ENCODE data around the gene FCGR3A. TPM values are rescaled to one million over a fixed set of nuclear protein-coding genes. Genes with fewer than 3 reads are reported as not detected.
A peak's percentile ranks its signal among the peaks of the same experiment; 100 is the strongest.
"Not testable (repeated sequence)": the region's sequence is repeated elsewhere in the genome, so short reads cannot be mapped to it uniquely, and the experiment has no call there.

The FCGR3A gene
- not detected in 2 replicates for total RNA-seq (2014; rRNA removed; shearing (Covaris generic); ENCODE audit: low replicate concordance)

DNA sequence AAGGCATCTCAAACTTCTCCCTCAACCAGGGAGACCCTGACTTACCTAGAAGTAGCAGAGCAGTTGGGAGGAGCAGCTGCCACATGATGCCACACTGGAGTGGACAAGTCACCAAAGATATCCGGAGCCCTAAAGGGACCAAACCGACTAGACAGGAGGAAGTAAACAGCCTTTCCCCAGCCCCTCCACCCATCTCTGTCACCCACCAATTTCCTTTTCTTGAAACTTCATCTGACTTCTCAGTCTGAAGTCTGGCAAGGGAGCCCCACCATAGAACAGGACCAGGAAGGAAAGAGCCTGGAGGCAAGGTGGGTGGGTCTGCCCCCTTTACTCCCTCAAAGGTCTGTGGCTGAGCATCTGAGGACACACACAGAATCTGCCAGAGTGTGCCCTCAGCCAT lies at the start of gene FCGR3A:
TSS of gene FCGR3A (minus strand) at position 167 of the 400 bp plus-strand sequence. CDS start at position 85, 82 bp downstream.
- Histone ChIP-seq H3K27ac (ENCODE audit: low read length) (no peak within 1 kb of the TSS), H3K27me3 (ENCODE audit: low read length) (no peaks in the 10 kb centered on the region), H3K9me2 (replicated peaks; ENCODE audit: insufficient read depth, low read length) (no peaks in the 10 kb centered on the region), H3K9ac (ENCODE audit: low read length) (no peak within 1 kb of the TSS), H3K36me3 (ENCODE audit: insufficient read depth, low read length) (no peaks in the 10 kb centered on the region), H3K4me3 (ENCODE audit: low read length) (no peak within 1 kb of the TSS), H4K20me1 (ENCODE audit: insufficient read depth, low read depth, low read length) (no peaks in the 10 kb centered on the region), H3K4me2 (ENCODE audit: low read depth, low read length, poor library complexity, severe bottlenecking) (no peak within 1 kb of the TSS), H2AFZ (ENCODE audit: low read length) (no peak within 1 kb of the TSS), H3K4me1 (ENCODE audit: low read length) (no peaks in the 10 kb centered on the region), H3K79me2 (ENCODE audit: low read length) (no peaks in the 10 kb centered on the region), H3K9me3 (ENCODE audit: low read length) (no peaks in the 10 kb centered on the region)
- no peak for DNase-seq

DNA sequence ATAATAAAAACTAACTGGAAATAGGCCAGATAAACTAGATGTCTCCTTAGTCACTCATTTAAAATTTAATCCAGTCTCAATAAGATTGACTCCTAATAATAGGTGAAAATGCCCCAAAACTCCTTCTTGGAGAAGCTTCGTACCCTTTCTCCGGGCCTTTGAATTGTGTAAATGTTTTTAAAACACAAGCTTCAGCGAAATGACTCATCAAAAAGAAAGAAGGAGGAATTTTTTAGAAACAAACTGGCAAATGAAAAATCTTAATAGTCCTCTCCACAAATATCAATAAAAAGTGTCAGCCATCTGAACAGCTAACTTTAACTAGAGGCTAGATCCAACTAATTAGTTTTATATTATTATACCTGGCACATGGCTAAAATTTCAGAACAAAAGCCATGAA lies 47.5 kb upstream of the FCGR3A start:
- H2AFZ ChIP-seq (ENCODE audit: low read length); H3K9ac ChIP-seq (ENCODE audit: low read length); H3K4me2 ChIP-seq (ENCODE audit: low read depth, low read length, poor library complexity, severe bottlenecking); DNase-seq; H3K36me3 ChIP-seq (ENCODE audit: insufficient read depth, low read length); H3K9me2 ChIP-seq (replicated peaks; ENCODE audit: insufficient read depth, low read length); H3K79me2 ChIP-seq (ENCODE audit: low read length); H3K27ac ChIP-seq (ENCODE audit: low read length); H3K27me3 ChIP-seq (ENCODE audit: low read length); H4K20me1 ChIP-seq (ENCODE audit: insufficient read depth, low read depth, low read length); H3K9me3 ChIP-seq (ENCODE audit: low read length); H3K4me1 ChIP-seq (ENCODE audit: low read length); H3K4me3 ChIP-seq (ENCODE audit: low read length): not testable (repeated sequence)

GRCh38 chr1:161595583-161595982 lies 46.0 kb upstream of the FCGR3A start:
- H3K4me2 ChIP-seq (ENCODE audit: low read depth, low read length, poor library complexity, severe bottlenecking); H3K27ac ChIP-seq (ENCODE audit: low read length); H3K27me3 ChIP-seq (ENCODE audit: low read length); H2AFZ ChIP-seq (ENCODE audit: low read length); H4K20me1 ChIP-seq (ENCODE audit: insufficient read depth, low read depth, low read length); H3K4me3 ChIP-seq (ENCODE audit: low read length); H3K9me3 ChIP-seq (ENCODE audit: low read length); H3K4me1 ChIP-seq (ENCODE audit: low read length); H3K9me2 ChIP-seq (replicated peaks; ENCODE audit: insufficient read depth, low read length); H3K9ac ChIP-seq (ENCODE audit: low read length); H3K36me3 ChIP-seq (ENCODE audit: insufficient read depth, low read length); H3K79me2 ChIP-seq (ENCODE audit: low read length); DNase-seq: not testable (repeated sequence)

GRCh38 chr1:161595173-161595572 lies 45.6 kb upstream of the FCGR3A start:
- H2AFZ ChIP-seq (ENCODE audit: low read length); H3K4me2 ChIP-seq (ENCODE audit: low read depth, low read length, poor library complexity, severe bottlenecking): not testable (repeated sequence)

DNA sequence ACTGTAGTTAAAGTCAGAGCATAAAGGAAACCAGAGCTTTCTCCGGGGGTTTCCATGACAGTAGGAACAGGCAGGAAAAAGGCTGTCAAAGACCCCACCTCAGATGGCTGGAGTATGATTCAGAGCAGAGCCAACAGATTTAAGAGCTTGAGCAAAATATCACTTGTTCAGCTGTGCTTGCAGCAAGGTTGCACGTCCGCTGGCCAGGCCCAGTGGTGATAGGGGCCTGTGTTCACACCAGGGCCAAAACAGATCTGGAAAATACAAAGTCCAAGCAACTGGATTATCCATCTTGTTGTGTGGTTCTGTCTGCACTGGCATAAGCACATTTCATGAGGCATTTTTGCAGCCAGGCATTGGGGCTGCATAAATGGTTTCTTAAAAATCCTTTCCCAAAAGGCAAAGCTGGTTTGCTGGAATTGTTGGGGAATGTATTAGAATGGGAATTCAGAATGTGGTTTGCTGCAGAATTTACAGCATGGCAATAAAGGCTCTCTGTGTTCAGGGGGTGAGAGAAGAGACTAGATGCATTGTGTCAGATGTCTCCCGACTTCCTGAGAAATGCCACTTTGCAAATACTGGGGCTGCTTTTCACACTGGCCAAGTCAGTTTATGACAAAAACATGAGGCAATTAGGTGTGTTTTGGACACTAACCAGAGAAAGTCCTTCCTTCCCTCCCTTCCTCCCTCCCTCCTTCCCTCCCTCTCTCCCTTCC lies 44.8 kb upstream of the FCGR3A start:
- H3K27me3 ChIP-seq (ENCODE audit: low read length); H3K27ac ChIP-seq (ENCODE audit: low read length); H3K4me3 ChIP-seq (ENCODE audit: low read length); H3K36me3 ChIP-seq (ENCODE audit: insufficient read depth, low read length); H2AFZ ChIP-seq (ENCODE audit: low read length); H4K20me1 ChIP-seq (ENCODE audit: insufficient read depth, low read depth, low read length); H3K9me2 ChIP-seq (replicated peaks; ENCODE audit: insufficient read depth, low read length); H3K4me1 ChIP-seq (ENCODE audit: low read length); H3K79me2 ChIP-seq (ENCODE audit: low read length); H3K4me2 ChIP-seq (ENCODE audit: low read depth, low read length, poor library complexity, severe bottlenecking); H3K9me3 ChIP-seq (ENCODE audit: low read length); H3K9ac ChIP-seq (ENCODE audit: low read length): not testable (repeated sequence)
- peak; percentile 20 for DNase-seq

More at GRCh38 chr1:161595173-161595572, 45.6 kb upstream of the FCGR3A start:
- DNase-seq; H3K9me2 ChIP-seq (replicated peaks; ENCODE audit: insufficient read depth, low read length); H3K4me3 ChIP-seq (ENCODE audit: low read length); H3K9ac ChIP-seq (ENCODE audit: low read length); H3K4me1 ChIP-seq (ENCODE audit: low read length); H3K79me2 ChIP-seq (ENCODE audit: low read length); H3K36me3 ChIP-seq (ENCODE audit: insufficient read depth, low read length); H4K20me1 ChIP-seq (ENCODE audit: insufficient read depth, low read depth, low read length); H3K27ac ChIP-seq (ENCODE audit: low read length); H3K9me3 ChIP-seq (ENCODE audit: low read length); H3K27me3 ChIP-seq (ENCODE audit: low read length): not testable (repeated sequence)

DNA sequence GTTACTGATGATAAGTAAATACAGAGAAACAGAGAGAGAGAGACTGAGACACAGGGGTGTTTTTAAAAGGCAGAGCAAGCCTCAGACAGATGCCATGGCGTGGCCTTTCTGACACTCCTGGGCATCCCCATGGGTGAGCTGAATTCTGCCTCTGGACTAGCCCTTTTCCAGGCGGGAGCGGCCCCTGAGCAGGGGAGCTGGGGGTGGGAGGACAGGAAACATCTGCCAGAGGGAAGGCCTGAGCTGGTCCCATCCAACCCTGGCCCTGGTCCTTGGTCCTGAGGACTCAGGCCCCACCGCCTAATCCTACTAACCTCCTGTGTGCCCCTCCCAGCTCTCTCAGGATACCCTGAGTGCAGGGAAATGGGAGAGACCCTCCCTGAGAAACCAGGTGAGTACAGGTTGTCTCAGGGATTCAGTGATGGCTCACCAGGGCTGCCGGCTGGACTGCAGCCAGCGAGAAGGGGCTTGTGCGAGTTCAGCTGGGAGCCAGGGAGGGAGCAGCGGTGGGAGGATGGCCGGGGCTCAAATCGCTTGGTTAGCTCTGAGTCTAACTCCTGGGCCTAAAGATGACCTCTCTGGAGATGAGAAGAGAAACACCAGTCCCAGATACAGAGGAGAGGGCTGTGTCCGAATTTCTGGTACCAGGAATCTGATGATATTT lies 43.6 kb upstream of the FCGR3A start:
- H3K4me1 ChIP-seq (ENCODE audit: low read length); H3K4me3 ChIP-seq (ENCODE audit: low read length); H2AFZ ChIP-seq (ENCODE audit: low read length); H3K27ac ChIP-seq (ENCODE audit: low read length); H3K36me3 ChIP-seq (ENCODE audit: insufficient read depth, low read length); H3K9me3 ChIP-seq (ENCODE audit: low read length); H3K9me2 ChIP-seq (replicated peaks; ENCODE audit: insufficient read depth, low read length); H3K27me3 ChIP-seq (ENCODE audit: low read length); DNase-seq; H3K9ac ChIP-seq (ENCODE audit: low read length); H3K4me2 ChIP-seq (ENCODE audit: low read depth, low read length, poor library complexity, severe bottlenecking); H3K79me2 ChIP-seq (ENCODE audit: low read length); H4K20me1 ChIP-seq (ENCODE audit: insufficient read depth, low read depth, low read length): not testable (repeated sequence)

DNA sequence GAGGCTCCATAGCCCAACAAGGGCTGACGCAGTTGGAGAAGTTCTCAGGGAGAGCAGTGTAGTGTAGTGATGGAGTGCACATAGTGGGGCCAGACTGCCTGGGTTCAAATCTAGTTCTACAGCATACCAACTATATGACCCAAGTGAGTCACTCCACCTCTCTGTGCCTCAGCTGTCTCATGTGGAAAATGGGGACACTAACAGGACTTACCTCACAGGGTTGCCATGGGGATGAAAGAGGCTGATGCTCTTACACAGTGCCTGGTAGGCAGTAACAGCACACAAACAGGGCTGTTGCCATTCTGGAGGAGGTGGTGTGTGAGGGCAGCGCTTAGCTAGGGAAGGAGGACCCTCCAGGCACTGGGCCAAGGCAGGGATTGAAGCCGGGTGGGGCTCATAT lies 43.0 kb upstream of the FCGR3A start:
- not testable (repeated sequence) for H4K20me1 ChIP-seq (ENCODE audit: insufficient read depth, low read depth, low read length); H3K9me3 ChIP-seq (ENCODE audit: low read length); H2AFZ ChIP-seq (ENCODE audit: low read length); H3K4me2 ChIP-seq (ENCODE audit: low read depth, low read length, poor library complexity, severe bottlenecking); H3K36me3 ChIP-seq (ENCODE audit: insufficient read depth, low read length); H3K4me3 ChIP-seq (ENCODE audit: low read length); H3K79me2 ChIP-seq (ENCODE audit: low read length); H3K4me1 ChIP-seq (ENCODE audit: low read length); H3K9ac ChIP-seq (ENCODE audit: low read length); H3K27me3 ChIP-seq (ENCODE audit: low read length); H3K9me2 ChIP-seq (replicated peaks; ENCODE audit: insufficient read depth, low read length); H3K27ac ChIP-seq (ENCODE audit: low read length)
- peak; percentile 38 for DNase-seq

DNA sequence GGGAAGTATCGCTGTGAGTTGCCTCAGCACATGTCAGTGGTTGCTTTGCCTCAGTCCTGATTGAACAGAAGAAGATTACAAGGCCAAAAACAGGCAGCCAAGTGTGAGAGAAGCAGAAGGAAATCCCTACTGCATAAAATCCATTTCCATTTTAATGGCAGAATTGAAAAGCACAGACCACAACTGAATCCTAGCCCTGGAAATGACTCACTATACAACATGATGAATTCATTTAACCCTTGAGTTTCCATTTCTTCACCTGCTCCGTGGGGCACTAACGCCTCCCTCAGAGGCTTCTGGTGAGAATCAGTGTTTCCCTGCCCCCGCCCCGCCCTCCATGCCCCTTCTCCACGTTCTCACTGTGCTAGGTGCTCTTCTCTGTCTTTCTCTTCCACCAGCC lies 40.3 kb upstream of the FCGR3A start:
- not testable (repeated sequence) for H3K4me2 ChIP-seq (ENCODE audit: low read depth, low read length, poor library complexity, severe bottlenecking); H3K9me3 ChIP-seq (ENCODE audit: low read length); H3K9ac ChIP-seq (ENCODE audit: low read length); H3K79me2 ChIP-seq (ENCODE audit: low read length); DNase-seq; H3K4me3 ChIP-seq (ENCODE audit: low read length); H3K27ac ChIP-seq (ENCODE audit: low read length); H2AFZ ChIP-seq (ENCODE audit: low read length); H3K36me3 ChIP-seq (ENCODE audit: insufficient read depth, low read length); H3K9me2 ChIP-seq (replicated peaks; ENCODE audit: insufficient read depth, low read length); H3K27me3 ChIP-seq (ENCODE audit: low read length); H3K4me1 ChIP-seq (ENCODE audit: low read length); H4K20me1 ChIP-seq (ENCODE audit: insufficient read depth, low read depth, low read length)
